ENCODE measurements around the gene SSBP4. TPM values are rescaled to one million over a fixed set of nuclear protein-coding genes. Genes with fewer than 3 reads are reported as not detected.

The SSBP4 gene
- total RNA-seq, 1 experiment from 2014 or later: 97.5 TPM

DNA sequence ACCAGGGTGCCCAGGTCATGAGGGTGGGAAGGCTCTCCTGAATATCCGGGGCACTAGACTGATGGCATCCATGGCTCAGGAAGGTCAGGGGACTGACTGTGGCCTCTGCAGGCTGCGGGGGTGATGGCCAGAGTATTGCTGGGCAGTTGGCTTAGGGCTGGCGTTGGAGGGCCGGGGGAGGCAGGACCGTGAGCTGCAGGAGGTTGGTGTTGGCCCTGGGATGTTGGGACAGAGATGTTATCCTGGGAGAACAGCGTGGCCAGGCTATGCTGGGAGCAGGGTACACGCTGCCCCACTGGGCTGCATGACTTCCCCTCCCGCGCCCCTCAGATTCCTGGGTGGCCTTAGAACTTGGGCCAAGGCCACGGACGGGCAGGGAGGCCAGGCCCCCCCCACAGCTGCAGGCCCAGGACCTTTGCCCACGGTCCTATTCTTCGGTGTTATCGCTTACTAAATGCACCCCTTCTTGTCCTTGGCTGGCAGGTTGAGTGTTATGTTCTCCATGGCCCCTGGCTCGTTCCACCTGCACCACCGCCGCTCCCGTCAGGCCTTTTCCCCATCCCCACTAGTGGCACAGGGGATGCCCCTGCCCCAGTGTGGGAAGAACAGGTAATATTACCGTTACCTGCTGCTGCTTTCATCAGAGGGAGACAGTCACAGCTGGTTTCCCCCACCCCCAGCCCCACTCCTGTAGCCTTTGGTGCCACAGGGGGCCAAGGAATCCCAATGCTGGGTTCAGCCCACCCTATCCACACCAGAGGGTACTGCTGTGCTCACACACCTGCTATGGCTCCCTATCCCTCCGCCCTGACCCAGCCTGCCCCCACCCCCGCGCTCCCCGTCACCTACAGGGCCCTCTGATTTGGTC lies 22.0 kb downstream of the SSBP4 start:
- no peak overlapping the region for H3K4me3 ChIP-seq (ENCODE audit: low read length)
- H3F3A ChIP-seq (ENCODE audit: low read length, unreplicated experiment): no peaks in the 10 kb centered on the region
- H3K36me3 ChIP-seq (ENCODE audit: low read depth, low read length): peaks cover 10% of the 10 kb centered on the region; the same call in 1 of the 2 replicates
- no peaks in the 10 kb centered on the region for H3K9me3 ChIP-seq (ENCODE audit: low read length)
- ATAC-seq (no peak), DNase-seq (no peak)
- no TSS peak for BruUV-seq (replicated peaks)
- H3K27ac ChIP-seq (ENCODE audit: low read length): no peak overlapping the region
- intact Hi-C loops (cut with micrococcal nuclease): no loop called here
- H3K4me2 ChIP-seq (ENCODE audit: low read length): no peak overlapping the region
- ChIA-PET POLR2A (ENCODE audit: unreplicated experiment) (no interaction called here), CTCF (no interaction called here)
- no peaks in the 10 kb centered on the region for H3K4me1 ChIP-seq (ENCODE audit: insufficient read depth, low read length)
- no peaks in the 10 kb centered on the region for H4K20me1 ChIP-seq (ENCODE audit: low read length)
- H3K79me2 ChIP-seq (ENCODE audit: low read length): no peaks in the 10 kb centered on the region
- H2AFZ ChIP-seq (ENCODE audit: low read length): no peak overlapping the region
- no peaks in the 10 kb centered on the region for H3K9me2 ChIP-seq (replicated peaks; ENCODE audit: low read length)
- no peak overlapping the region for H3K9ac ChIP-seq (ENCODE audit: low read length)
- no peak for TF ChIP-seq EZH2phosphoT487 (IDR thresholded peaks at IDR 0.05; ENCODE audit: borderline replicate concordance, low read length)
- TF ChIP-seq, protein P1, sequence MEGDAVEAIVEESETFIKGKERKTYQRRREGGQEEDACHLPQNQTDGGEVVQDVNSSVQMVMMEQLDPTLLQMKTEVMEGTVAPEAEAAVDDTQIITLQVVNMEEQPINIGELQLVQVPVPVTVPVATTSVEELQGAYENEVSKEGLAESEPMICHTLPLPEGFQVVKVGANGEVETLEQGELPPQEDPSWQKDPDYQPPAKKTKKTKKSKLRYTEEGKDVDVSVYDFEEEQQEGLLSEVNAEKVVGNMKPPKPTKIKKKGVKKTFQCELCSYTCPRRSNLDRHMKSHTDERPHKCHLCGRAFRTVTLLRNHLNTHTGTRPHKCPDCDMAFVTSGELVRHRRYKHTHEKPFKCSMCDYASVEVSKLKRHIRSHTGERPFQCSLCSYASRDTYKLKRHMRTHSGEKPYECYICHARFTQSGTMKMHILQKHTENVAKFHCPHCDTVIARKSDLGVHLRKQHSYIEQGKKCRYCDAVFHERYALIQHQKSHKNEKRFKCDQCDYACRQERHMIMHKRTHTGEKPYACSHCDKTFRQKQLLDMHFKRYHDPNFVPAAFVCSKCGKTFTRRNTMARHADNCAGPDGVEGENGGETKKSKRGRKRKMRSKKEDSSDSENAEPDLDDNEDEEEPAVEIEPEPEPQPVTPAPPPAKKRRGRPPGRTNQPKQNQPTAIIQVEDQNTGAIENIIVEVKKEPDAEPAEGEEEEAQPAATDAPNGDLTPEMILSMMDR (conservative IDR thresholded peaks at IDR 0.05; ENCODE audit: low read depth, low read length): no peak
- TF ChIP-seq EZH2 (IDR thresholded peaks at IDR 0.05; ENCODE audit: low read length, unreplicated experiment): no peak
- H3K27me3 ChIP-seq (ENCODE audit: low read length): no peaks in the 10 kb centered on the region

DNA sequence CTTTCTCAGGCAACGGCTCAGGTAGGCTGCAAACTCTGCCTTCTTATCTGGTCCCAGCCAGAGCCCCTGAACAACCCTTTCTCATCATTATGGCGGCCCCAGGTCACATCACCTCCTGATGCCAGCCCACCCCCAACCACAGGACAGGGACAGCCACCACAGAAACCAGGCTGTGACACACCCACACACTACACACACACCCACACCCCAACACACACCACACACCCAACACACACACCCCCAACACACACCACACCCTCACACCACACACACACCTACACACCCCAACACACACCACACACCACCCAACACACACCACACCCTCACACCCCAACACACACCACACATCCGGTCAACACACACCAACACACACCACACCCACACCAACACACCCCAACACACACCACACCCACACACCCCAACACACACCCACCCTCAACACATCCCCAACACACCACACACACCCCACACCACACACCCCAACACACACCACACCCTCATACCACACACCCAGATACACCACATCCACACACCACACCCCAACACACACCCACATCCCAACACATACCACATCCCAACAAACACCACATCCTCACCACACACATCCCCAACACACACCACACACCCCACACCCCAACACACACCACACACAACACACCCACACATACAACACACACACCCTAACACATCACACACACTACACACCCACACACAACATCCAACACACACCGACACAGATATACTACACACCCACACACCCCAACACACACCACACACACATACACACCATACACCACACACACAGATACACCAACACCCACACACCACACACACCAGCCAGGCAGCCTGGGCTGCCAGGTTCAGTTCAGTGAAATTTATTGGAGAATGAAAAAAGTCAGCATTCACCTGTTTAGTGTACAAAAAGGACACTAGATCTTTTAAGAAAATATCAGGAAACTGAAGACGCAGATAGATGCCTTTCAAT lies 22.9 kb downstream of the SSBP4 start:
- no TSS peak for BruUV-seq (replicated peaks)
- intact Hi-C loops (cut with micrococcal nuclease): no loop called here
- H3K27me3 ChIP-seq (ENCODE audit: low read length): no peaks in the 10 kb centered on the region
- H3K9ac ChIP-seq (ENCODE audit: low read length): no peak overlapping the region
- H3K4me1 ChIP-seq (ENCODE audit: insufficient read depth, low read length): no peaks in the 10 kb centered on the region
- H3K4me3 ChIP-seq (ENCODE audit: low read length): no peak overlapping the region
- no peaks in the 10 kb centered on the region for H4K20me1 ChIP-seq (ENCODE audit: low read length)
- no peak for TF ChIP-seq EZH2phosphoT487 (IDR thresholded peaks at IDR 0.05; ENCODE audit: borderline replicate concordance, low read length)
- TF ChIP-seq, protein P1 (conservative IDR thresholded peaks at IDR 0.05; ENCODE audit: low read depth, low read length): no peak
- no peak for TF ChIP-seq EZH2 (IDR thresholded peaks at IDR 0.05; ENCODE audit: low read length, unreplicated experiment)
- no peak overlapping the region for H3K4me2 ChIP-seq (ENCODE audit: low read length)
- POLR2A ChIA-PET (ENCODE audit: unreplicated experiment): interaction anchor here (0.6 kb wide), 1 partner anchor 931 kb away, joined by 3 read pairs; the partner anchor contains the start of gene PGLS
- DNase-seq (no peak), ATAC-seq (no peak)
- no peak overlapping the region for H2AFZ ChIP-seq (ENCODE audit: low read length)
- no peaks in the 10 kb centered on the region for H3F3A ChIP-seq (ENCODE audit: low read length, unreplicated experiment)
- H3K27ac ChIP-seq (ENCODE audit: low read length): no peak overlapping the region
- H3K79me2 ChIP-seq (ENCODE audit: low read length): no peaks in the 10 kb centered on the region
- H3K9me2 ChIP-seq (replicated peaks; ENCODE audit: low read length): no peaks in the 10 kb centered on the region
- peaks cover 16% of the 10 kb centered on the region; the same call in 1 of the 2 replicates for H3K36me3 ChIP-seq (ENCODE audit: low read depth, low read length)
- no peaks in the 10 kb centered on the region for H3K9me3 ChIP-seq (ENCODE audit: low read length)
- CTCF ChIA-PET: no interaction called here

All from PC-3 (cell line).